Measurements from ENCODE around the gene DLG2. TPM values are rescaled to one million over a fixed set of nuclear protein-coding genes. Genes with fewer than 3 reads are reported as not detected.

Gene DLG2
- polyA plus RNA-seq, 2 donors, result 2.6 to 6.7 TPM

GRCh38 chr11:84518631-84519183 is 1108.4 kb downstream of the DLG2 start:
- 51 to 59% methylated on average over 2 of the region's 2 CpGs for WGBS, 2 donors
- Histone ChIP-seq H3K4me3 (ENCODE audit: low read depth in 1 of 2, low read length in 2 of 2) (no peak overlapping the region), H3K4me1 (ENCODE audit: control insufficient read depth in 2 of 2, insufficient read depth in 2 of 2, low read length in 1 of 2) (no peaks in the 10 kb centered on the region), H3K27me3 (ENCODE audit: control insufficient read depth in 1 of 2, insufficient read depth in 2 of 2, low read length in 2 of 2) (no peaks in the 10 kb centered on the region), H3K9me3 (ENCODE audit: control insufficient read depth in 2 of 2, insufficient read depth in 1 of 2, low read depth in 1 of 2, low read length in 1 of 2) (no peaks in the 10 kb centered on the region), H3K27ac (ENCODE audit: low read depth in 2 of 2, low read length in 1 of 2) (no peak overlapping the region), H3K36me3 (ENCODE audit: control insufficient read depth in 2 of 2, insufficient read depth in 2 of 2, low read length in 1 of 2) (no peaks in the 10 kb centered on the region)

DNA sequence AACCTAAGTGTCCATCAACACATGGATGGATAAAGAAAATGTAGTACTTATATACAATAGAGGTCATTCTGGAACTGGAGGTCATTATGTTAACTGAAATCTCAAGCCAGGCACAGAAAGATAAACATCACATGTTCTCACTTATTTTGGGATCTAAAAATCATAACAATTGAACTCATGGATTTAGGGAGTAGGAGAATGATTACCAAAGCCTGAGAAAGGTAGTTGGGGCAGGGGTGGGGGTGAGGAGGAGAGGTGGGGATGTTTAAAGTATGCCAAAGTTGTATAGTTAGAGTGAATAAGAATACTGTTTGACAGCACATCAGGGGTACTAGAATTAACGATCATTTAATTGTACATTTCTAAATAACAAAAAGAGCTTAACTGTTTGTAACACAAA is 1112.7 kb downstream of the DLG2 start:
- Histone ChIP-seq H3K9me3 (ENCODE audit: control insufficient read depth in 2 of 2, insufficient read depth in 1 of 2, low read depth in 1 of 2, low read length in 1 of 2) (no peaks in the 10 kb centered on the region), H3K27ac (ENCODE audit: low read depth in 2 of 2, low read length in 1 of 2) (no peak overlapping the region), H3K27me3 (ENCODE audit: control insufficient read depth in 1 of 2, insufficient read depth in 2 of 2, low read length in 2 of 2) (no peaks in the 10 kb centered on the region), H3K36me3 (ENCODE audit: control insufficient read depth in 2 of 2, insufficient read depth in 2 of 2, low read length in 1 of 2) (no peaks in the 10 kb centered on the region), H3K4me1 (ENCODE audit: control insufficient read depth in 2 of 2, insufficient read depth in 2 of 2, low read length in 1 of 2) (no peaks in the 10 kb centered on the region), H3K4me3 (ENCODE audit: low read depth in 1 of 2, low read length in 2 of 2) (no peak overlapping the region)
- WGBS, 2 donors, result 62 to 73% methylated on average over 1 of the region's 1 CpG

GRCh38 chr11:84503503-84503902 is 1123.6 kb downstream of the DLG2 start:
- 62 to 73% methylated on average over 1 of the region's 1 CpG for WGBS, 2 donors

DNA sequence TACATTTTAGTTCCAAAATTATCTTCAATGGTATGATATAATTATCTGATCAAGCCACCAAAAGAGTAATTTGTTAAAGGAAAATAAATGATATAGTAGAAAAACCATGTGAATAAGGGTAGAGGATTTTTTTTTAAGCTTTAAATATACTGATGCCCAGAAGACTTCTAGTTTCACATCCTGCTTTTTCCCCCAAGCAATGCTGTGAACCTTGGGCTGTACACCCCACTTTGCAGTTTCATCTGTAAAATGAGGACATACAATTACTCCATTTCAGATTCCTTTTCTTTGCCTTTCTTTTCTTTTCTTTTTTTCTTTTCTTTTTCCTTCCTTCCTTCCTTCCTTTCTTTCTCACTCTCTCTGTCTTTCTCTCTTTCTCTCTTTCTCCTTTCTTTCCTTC is 1125.4 kb downstream of the DLG2 start:
- Histone ChIP-seq H3K27me3 (ENCODE audit: control insufficient read depth in 1 of 2, insufficient read depth in 2 of 2, low read length in 2 of 2) (no peaks in the 10 kb centered on the region), H3K4me3 (ENCODE audit: low read depth in 1 of 2, low read length in 2 of 2) (no peak overlapping the region), H3K4me1 (ENCODE audit: control insufficient read depth in 2 of 2, insufficient read depth in 2 of 2, low read length in 1 of 2) (no peaks in the 10 kb centered on the region), H3K27ac (ENCODE audit: low read depth in 2 of 2, low read length in 1 of 2) (no peak overlapping the region), H3K36me3 (ENCODE audit: control insufficient read depth in 2 of 2, insufficient read depth in 2 of 2, low read length in 1 of 2) (no peaks in the 10 kb centered on the region), H3K9me3 (ENCODE audit: control insufficient read depth in 2 of 2, insufficient read depth in 1 of 2, low read depth in 1 of 2, low read length in 1 of 2) (no peaks in the 10 kb centered on the region)

More at GRCh38 chr11:84503503-84503902, 1123.6 kb downstream of the DLG2 start:
- Histone ChIP-seq H3K4me1 (ENCODE audit: control insufficient read depth in 2 of 2, insufficient read depth in 2 of 2, low read length in 1 of 2) (no peaks in the 10 kb centered on the region), H3K27me3 (ENCODE audit: control insufficient read depth in 1 of 2, insufficient read depth in 2 of 2, low read length in 2 of 2) (no peaks in the 10 kb centered on the region), H3K36me3 (ENCODE audit: control insufficient read depth in 2 of 2, insufficient read depth in 2 of 2, low read length in 1 of 2) (no peaks in the 10 kb centered on the region), H3K9me3 (ENCODE audit: control insufficient read depth in 2 of 2, insufficient read depth in 1 of 2, low read depth in 1 of 2, low read length in 1 of 2) (no peaks in the 10 kb centered on the region), H3K27ac (ENCODE audit: low read depth in 2 of 2, low read length in 1 of 2) (no peak overlapping the region), H3K4me3 (ENCODE audit: low read depth in 1 of 2, low read length in 2 of 2) (no peak overlapping the region)

DNA sequence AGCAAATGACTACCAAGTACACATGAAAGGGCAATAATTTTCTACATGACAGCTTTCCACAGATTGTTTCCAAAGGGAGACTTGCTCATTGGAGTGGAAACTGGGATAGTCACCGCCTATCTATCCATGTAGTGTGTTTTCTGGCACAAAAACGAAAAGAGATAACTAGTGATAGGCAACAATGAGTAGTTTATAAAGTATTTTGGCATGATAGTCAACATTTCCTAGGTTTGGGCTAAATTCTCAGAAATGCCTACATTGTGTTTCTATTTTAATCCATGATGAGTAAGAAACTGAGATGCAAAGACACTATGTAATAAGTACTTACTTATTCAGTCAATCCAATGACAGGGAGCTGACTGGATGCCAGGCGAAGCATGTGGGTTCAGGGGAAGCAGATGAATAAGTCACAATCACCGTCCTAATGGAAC is 1129.1 kb downstream of the DLG2 start:
- Histone ChIP-seq H3K4me3 (ENCODE audit: low read depth in 1 of 2, low read length in 2 of 2) (no peak overlapping the region), H3K27me3 (ENCODE audit: control insufficient read depth in 1 of 2, insufficient read depth in 2 of 2, low read length in 2 of 2) (no peaks in the 10 kb centered on the region), H3K27ac (ENCODE audit: low read depth in 2 of 2, low read length in 1 of 2) (no peak overlapping the region), H3K36me3 (ENCODE audit: control insufficient read depth in 2 of 2, insufficient read depth in 2 of 2, low read length in 1 of 2) (no peaks in the 10 kb centered on the region), H3K9me3 (ENCODE audit: control insufficient read depth in 2 of 2, insufficient read depth in 1 of 2, low read depth in 1 of 2, low read length in 1 of 2) (no peaks in the 10 kb centered on the region), H3K4me1 (ENCODE audit: control insufficient read depth in 2 of 2, insufficient read depth in 2 of 2, low read length in 1 of 2) (no peaks in the 10 kb centered on the region)
- 71 to 74% methylated on average over 4 of the region's 4 CpGs for WGBS, 2 donors

- Histone ChIP-seq H3K4me1 (ENCODE audit: control insufficient read depth in 2 of 2, insufficient read depth in 2 of 2, low read length in 1 of 2) (no peaks in the 10 kb centered on the region), H3K27me3 (ENCODE audit: control insufficient read depth in 1 of 2, insufficient read depth in 2 of 2, low read length in 2 of 2) (no peaks in the 10 kb centered on the region), H3K36me3 (ENCODE audit: control insufficient read depth in 2 of 2, insufficient read depth in 2 of 2, low read length in 1 of 2) (no peaks in the 10 kb centered on the region), H3K4me3 (ENCODE audit: low read depth in 1 of 2, low read length in 2 of 2) (no peak overlapping the region), H3K27ac (ENCODE audit: low read depth in 2 of 2, low read length in 1 of 2) (no peak overlapping the region), H3K9me3 (ENCODE audit: control insufficient read depth in 2 of 2, insufficient read depth in 1 of 2, low read depth in 1 of 2, low read length in 1 of 2) (no peaks in the 10 kb centered on the region)
- 53 to 79% methylated on average over 1 of the region's 1 CpG for WGBS, 2 donors
These were observed 1130.0 kb downstream of the DLG2 start for GRCh38 chr11:84497181-84497580.

GRCh38 chr11:84496122-84496521 is 1131.0 kb downstream of the DLG2 start:
- Histone ChIP-seq H3K36me3 (ENCODE audit: control insufficient read depth in 2 of 2, insufficient read depth in 2 of 2, low read length in 1 of 2) (no peaks in the 10 kb centered on the region), H3K27me3 (ENCODE audit: control insufficient read depth in 1 of 2, insufficient read depth in 2 of 2, low read length in 2 of 2) (no peaks in the 10 kb centered on the region), H3K4me3 (ENCODE audit: low read depth in 1 of 2, low read length in 2 of 2) (no peak overlapping the region), H3K9me3 (ENCODE audit: control insufficient read depth in 2 of 2, insufficient read depth in 1 of 2, low read depth in 1 of 2, low read length in 1 of 2) (no peaks in the 10 kb centered on the region), H3K4me1 (ENCODE audit: control insufficient read depth in 2 of 2, insufficient read depth in 2 of 2, low read length in 1 of 2) (no peaks in the 10 kb centered on the region), H3K27ac (ENCODE audit: low read depth in 2 of 2, low read length in 1 of 2) (no peak overlapping the region)
- 57 to 59% methylated on average over 2 of the region's 2 CpGs for WGBS, 2 donors

GRCh38 chr11:84480131-84480530 is 1147.0 kb downstream of the DLG2 start:
- no peak overlapping the region for H3K4me3 ChIP-seq (ENCODE audit: low read depth in 1 of 2, low read length in 2 of 2)
- H3K9me3 ChIP-seq (ENCODE audit: control insufficient read depth in 2 of 2, insufficient read depth in 1 of 2, low read depth in 1 of 2, low read length in 1 of 2), result no peaks in the 10 kb centered on the region
- no peak overlapping the region for H3K27ac ChIP-seq (ENCODE audit: low read depth in 2 of 2, low read length in 1 of 2)
- WGBS, 2 donors, result 53 to 62% methylated on average over 4 of the region's 4 CpGs
- no peaks in the 10 kb centered on the region for H3K36me3 ChIP-seq (ENCODE audit: control insufficient read depth in 2 of 2, insufficient read depth in 2 of 2, low read length in 1 of 2)
- H3K27me3 ChIP-seq (ENCODE audit: control insufficient read depth in 1 of 2, insufficient read depth in 2 of 2, low read length in 2 of 2), result no peaks in the 10 kb centered on the region
- H3K4me1 ChIP-seq (ENCODE audit: control insufficient read depth in 2 of 2, insufficient read depth in 2 of 2, low read length in 1 of 2), result no peaks in the 10 kb centered on the region

- no peaks in the 10 kb centered on the region for H3K4me1 ChIP-seq (ENCODE audit: control insufficient read depth in 2 of 2, insufficient read depth in 2 of 2, low read length in 1 of 2)
- H3K9me3 ChIP-seq (ENCODE audit: control insufficient read depth in 2 of 2, insufficient read depth in 1 of 2, low read depth in 1 of 2, low read length in 1 of 2), result no peaks in the 10 kb centered on the region
- H3K27ac ChIP-seq (ENCODE audit: low read depth in 2 of 2, low read length in 1 of 2), result no peak overlapping the region
- H3K27me3 ChIP-seq (ENCODE audit: control insufficient read depth in 1 of 2, insufficient read depth in 2 of 2, low read length in 2 of 2), result no peaks in the 10 kb centered on the region
- H3K4me3 ChIP-seq (ENCODE audit: low read depth in 1 of 2, low read length in 2 of 2), result no peak overlapping the region
- no peaks in the 10 kb centered on the region for H3K36me3 ChIP-seq (ENCODE audit: control insufficient read depth in 2 of 2, insufficient read depth in 2 of 2, low read length in 1 of 2)
These were observed 1150.6 kb downstream of the DLG2 start for GRCh38 chr11:84476581-84476980.

GRCh38 chr11:84471501-84471900 is 1155.6 kb downstream of the DLG2 start:
- no peaks in the 10 kb centered on the region for H3K4me1 ChIP-seq (ENCODE audit: control insufficient read depth in 2 of 2, insufficient read depth in 2 of 2, low read length in 1 of 2)
- no peaks in the 10 kb centered on the region for H3K27me3 ChIP-seq (ENCODE audit: control insufficient read depth in 1 of 2, insufficient read depth in 2 of 2, low read length in 2 of 2)
- H3K36me3 ChIP-seq (ENCODE audit: control insufficient read depth in 2 of 2, insufficient read depth in 2 of 2, low read length in 1 of 2), result no peaks in the 10 kb centered on the region
- no peaks in the 10 kb centered on the region for H3K9me3 ChIP-seq (ENCODE audit: control insufficient read depth in 2 of 2, insufficient read depth in 1 of 2, low read depth in 1 of 2, low read length in 1 of 2)
- H3K27ac ChIP-seq (ENCODE audit: low read depth in 2 of 2, low read length in 1 of 2), result no peak overlapping the region
- H3K4me3 ChIP-seq (ENCODE audit: low read depth in 1 of 2, low read length in 2 of 2), result no peak overlapping the region
- WGBS, 2 donors, result 44 to 65% methylated on average over 1 of the region's 1 CpG
